Astrocyte (in vitro differentiated cells and primary cell): ENCODE results near the gene GASK1B.

Source experiments
- EZH2 ChIP-seq: IDR thresholded peaks from 2 replicates; pipeline ENCODE4 v1.6.1; 2012; ENCODE audit warnings: mild to moderate bottlenecking, low read length, inconsistent platforms; ENCODE audit not compliant: insufficient read depth
- TF ChIP-seq, protein P1 (sequence below): IDR thresholded peaks from 2 replicates; pipeline ENCODE4 v1.5.1; 2011; ENCODE audit warnings: low read depth, mild to moderate bottlenecking, inconsistent platforms, low read length, moderate library complexity; ENCODE audit not compliant: insufficient read depth

- TF ChIP-seq, protein P1, sequence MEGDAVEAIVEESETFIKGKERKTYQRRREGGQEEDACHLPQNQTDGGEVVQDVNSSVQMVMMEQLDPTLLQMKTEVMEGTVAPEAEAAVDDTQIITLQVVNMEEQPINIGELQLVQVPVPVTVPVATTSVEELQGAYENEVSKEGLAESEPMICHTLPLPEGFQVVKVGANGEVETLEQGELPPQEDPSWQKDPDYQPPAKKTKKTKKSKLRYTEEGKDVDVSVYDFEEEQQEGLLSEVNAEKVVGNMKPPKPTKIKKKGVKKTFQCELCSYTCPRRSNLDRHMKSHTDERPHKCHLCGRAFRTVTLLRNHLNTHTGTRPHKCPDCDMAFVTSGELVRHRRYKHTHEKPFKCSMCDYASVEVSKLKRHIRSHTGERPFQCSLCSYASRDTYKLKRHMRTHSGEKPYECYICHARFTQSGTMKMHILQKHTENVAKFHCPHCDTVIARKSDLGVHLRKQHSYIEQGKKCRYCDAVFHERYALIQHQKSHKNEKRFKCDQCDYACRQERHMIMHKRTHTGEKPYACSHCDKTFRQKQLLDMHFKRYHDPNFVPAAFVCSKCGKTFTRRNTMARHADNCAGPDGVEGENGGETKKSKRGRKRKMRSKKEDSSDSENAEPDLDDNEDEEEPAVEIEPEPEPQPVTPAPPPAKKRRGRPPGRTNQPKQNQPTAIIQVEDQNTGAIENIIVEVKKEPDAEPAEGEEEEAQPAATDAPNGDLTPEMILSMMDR = no peak
- no peak for TF ChIP-seq EZH2
These were observed 10.2 kb downstream of the GASK1B start for GRCh38 chr4:158162631-158163030.
